PC-3 (cell line): ENCODE measurements around the gene VPS54.

ENCODE experiments used
- CTCF ChIP-seq: fragments of 300-600 bp; sonication (generic); conservative IDR thresholded peaks from 2 replicates; pipeline ENCODE4 v1.5.1; 2017; ENCODE audit warnings: antibody characterized with exemption, low read depth, mild to moderate bottlenecking, low read length
- EZH2phosphoT487 ChIP-seq: fragments of 300-600 bp; sonication (generic); IDR thresholded peaks from 2 replicates; pipeline ENCODE4 v1.6.1; 2018; ENCODE audit warnings: mild to moderate bottlenecking, antibody characterized with exemption, low read length, borderline replicate concordance

GRCh38 chr2:63856303-63856603 lies 163.0 kb downstream of the VPS54 start:
- TF ChIP-seq EZH2phosphoT487, result no peak
- TF ChIP-seq CTCF, result no peak
